Inferior parietal cortex (tissue), 1 donor: ENCODE results near the gene L1CAM.

ENCODE experiments used
- DNase-seq: peaks from one replicate; pipeline ENCODE4 v3.0.0-alpha.2; 2016; ENCODE audit errors: extremely low spot score

Gene L1CAM

DNA sequence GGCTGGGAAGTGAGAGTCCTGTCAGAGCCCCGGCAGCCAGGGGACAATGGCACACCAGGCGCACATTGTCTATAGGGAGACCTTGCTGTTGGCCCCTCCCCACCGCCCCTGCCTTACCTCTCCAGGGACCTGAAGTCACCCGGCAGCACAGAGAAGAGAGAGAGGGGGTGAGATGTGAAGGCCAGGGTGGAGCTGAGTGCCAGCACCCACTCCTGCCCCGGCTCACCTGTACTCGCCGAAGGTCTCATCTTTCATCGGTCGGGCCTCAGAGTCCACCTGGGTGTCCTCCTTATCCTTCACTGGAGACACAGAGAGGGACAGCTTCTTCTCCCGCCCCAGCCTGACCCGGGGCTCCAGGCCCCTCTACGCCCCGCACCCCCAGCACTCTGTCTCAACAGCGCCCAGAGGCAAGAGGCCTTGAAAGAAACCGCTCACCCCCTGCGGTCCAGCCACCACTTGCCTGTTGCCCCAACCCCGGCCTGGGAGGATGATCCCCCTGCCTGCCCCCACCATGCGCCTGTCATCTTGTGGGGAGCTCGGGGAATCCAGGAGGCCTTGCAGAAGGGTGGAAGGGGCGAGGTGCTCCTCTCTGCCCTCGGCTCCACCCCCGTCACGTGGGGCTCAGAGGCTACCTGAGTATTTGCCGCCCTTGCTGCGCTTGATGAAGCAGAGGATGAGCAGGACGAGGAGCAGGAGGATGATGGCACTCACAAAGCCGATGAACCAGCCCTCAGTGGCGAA lies 22.6 kb downstream of the L1CAM start:
- no peak for DNase-seq

DNA sequence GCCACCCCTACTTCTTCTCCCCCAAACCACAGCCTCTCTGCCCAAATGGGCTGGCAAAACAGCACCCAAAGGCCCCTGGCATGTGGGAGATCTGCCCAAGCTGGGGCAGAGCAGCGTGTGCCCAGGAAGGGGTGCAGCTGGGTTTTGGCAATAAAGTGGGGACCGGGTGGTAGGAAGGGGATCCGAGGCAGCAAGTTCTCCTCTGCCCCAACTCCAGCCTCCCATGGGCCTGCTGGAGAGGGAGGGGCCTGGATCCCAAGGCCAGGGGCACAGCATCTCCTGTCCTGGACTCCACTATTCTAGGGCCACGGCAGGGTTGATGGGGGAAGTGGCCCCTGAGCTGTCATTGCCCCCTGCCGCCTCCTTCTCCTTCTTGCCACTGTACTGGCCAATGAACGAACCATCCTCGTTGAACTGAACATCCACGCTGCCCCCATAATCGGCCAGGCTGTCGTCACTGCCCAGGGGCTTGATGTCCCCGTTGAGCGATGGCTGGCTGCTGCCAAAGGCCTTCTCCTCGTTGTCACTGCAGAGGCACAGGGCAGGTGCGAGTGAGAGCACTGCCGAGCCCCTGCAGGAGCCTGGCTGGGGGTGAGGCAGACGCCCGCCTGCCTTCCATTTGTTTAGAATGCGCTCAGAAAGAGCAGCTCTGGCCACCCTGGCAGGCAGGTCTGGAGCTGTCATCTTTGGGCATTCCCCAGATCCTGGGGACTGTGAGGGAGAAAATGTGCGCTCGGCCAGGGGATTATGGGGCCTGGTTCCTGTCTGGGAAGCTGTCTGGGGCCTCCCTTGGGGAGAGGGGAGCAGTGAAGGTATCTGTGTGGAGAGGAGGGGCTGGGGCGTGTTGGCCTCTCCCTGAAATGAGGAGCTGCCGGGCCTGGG lies 23.4 kb downstream of the L1CAM start:
- DNase-seq, result no peak

DNA sequence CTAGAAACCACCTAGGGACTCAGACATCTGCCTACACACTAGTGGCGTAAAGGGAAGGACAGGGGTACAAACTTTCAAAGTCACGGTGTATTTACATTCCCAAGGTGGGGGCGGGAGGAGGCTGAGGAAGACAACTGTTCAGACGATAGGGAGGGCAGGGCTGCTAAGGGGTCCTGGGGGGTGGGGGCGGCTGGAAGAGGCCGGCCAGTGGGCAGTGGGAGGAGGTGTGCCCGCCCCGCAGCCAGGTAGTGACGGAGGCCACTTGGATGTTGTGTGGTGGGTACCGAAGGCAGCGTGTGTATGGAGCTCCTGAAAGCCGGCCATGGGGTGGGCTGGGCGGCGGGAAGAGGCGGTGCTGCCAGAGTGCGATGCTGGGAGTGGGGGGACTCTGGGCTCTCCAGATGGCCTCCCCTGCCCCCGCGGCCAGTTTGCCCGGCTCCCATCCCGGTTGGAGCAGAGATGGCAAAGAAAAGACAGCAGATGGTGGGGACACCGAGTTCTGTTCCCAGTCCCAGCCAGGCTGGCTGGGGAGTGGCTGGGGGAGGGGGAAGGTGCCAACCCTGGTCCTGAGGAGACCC lies 24.2 kb downstream of the L1CAM start:
- no peak for DNase-seq

DNA sequence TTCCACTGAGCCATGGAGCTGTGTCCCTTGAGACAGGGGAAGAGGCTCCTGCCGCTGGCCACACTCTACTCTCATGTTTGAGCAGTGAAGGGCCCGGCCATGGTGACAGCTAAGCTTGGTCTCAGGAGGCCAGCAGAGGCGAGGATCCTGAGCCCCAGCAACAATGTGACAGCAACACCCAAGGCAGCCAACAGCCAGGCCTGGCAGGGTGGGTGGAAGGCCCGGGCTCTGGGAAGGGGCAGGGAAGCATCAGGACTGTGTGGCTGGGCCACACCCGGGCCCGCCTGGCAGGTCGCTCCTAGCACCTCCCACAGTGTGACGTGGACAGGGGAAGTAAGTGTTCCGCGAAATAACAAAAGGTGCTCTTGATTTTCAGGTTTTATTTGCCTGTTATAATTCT lies 24.8 kb downstream of the L1CAM start:
- DNase-seq, result no peak

DNA sequence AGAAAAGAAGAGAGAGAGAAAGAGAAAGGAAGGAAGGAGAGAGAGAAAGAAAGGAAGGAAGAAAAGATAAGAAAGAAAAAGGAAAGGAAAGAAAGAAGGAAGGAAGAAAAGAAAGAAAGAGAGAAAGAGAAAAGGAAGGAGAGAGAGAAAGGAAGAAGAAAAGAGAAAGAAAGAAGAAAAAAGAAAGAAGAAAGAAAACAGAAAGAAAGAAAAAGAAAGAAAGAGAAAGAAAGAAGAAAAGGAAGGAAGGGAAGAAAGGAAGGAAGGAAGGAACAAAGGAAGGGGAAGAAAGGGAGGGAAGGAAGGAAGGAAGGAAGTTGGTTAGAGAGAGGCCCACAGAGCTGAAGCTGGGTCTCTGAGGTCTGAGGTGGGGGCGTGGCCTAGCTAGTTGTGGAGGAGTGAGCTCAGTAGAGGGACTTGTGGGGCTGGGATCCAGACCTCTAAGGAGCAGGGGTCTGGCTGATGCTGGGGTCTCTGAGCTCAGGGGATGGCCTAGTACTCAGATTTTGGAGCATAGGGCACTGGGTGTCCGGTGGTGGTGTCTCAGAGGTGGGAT lies 28.5 kb downstream of the L1CAM start:
- no peak for DNase-seq

DNA sequence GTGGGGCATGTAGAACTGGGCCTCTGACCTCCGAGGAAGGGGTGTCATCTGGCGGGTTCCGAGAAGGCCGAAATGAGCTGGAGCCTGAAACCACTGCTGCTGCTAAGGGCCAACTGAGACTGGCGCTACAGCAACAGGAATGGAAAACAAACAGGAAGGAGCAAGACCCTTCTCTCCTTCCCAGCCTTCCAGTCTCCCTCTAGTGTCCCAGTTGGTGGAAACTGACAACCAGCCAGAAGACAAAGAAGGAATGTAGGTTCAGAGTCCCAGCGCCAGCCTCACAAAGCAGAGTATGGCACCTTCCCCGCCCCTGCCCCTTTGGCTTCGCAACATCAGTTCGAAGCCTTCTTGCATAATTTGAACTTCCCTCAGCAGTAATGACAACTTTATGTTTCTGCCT lies 31.3 kb downstream of the L1CAM start:
- no peak for DNase-seq

DNA sequence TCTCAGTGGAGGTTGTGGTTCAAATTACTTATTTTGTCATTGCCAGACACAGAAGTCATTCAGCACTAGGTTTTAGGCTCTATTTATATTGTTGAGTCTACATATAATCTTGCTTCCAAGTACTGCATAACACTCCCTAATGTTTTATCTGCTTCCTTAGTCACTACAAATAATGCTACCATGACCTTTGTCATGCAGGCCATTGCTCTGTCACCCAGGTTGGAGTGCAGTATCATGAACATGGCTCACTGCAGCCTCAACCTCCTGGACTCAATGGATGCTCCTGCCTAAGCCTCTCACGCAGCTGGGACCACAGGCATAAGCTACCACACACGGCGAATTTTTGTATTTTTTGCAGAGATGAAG lies 32.1 kb downstream of the L1CAM start:
- DNase-seq, result no peak

DNA sequence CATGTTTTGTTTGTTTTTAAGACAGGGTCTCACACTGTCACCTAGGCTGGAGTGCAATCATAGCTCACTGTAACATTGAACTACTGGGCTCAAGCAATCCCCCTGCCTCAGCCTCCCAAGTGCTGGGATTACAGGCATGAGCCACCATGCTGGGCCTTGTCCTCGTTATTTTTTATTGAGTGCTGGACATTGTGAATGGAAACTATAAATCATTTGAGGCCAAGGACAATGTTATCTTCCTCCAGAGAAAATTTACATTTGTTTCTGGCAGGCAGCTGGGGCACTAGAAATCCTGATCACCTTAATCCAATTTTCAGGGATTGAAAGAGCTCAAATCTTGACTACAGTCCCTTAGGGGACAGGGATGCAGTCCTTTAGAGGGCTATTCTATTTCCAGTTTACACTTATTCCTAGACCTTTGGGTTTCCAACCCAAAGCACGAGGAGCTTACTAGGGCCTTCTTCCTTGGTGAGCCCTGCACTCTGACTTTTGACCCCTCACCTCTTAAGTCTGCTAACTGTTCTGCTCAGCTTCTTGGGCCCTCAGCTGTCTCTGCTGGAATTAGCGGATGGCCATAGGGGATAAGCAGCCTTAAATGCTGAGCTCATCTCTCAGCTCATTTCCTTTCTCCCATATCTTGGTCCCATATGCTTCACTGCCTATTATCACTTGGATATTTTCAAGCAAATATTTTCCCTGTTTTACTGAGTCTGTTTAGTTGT lies 32.6 kb downstream of the L1CAM start:
- DNase-seq, result no peak

DNA sequence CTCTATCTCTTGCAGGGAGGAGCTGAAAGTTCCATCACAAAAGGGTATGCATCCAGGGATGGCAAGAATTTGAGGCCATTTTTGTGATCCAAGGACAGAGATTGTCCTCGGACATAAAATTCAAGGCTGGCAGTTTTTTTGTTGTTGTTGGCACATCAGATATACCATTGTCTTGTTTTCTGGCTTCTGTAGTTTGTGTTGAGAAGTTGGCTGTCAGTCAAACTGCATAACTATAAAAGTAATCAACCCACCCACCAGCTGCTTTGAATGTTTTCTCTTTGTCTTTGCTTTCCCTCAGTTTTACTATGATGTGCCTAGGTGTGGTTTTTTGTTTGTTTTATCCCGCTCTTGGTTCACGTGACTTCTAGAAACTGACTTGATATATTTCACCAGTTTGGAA lies 34.0 kb downstream of the L1CAM start:
- DNase-seq, result no peak

DNA sequence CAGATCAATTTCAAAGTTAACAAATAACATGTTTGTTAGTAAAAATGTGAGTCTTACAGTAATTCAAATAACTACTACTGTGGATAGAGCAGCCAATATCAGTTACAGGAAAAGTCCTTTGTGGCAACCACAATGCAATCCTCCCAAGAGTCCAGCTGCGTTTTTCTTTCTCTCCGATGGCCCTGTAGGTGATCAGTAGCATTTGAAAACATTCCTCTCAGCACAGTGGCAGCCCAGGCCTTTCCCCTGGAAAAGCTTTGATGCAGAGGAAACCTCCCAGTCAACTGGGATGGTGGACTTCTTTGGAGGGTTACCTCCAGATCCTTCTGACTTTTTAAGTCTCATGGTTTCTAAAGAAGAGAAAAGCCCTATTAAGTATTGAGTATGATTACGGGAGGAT lies 37.6 kb downstream of the L1CAM start:
- no peak for DNase-seq

DNA sequence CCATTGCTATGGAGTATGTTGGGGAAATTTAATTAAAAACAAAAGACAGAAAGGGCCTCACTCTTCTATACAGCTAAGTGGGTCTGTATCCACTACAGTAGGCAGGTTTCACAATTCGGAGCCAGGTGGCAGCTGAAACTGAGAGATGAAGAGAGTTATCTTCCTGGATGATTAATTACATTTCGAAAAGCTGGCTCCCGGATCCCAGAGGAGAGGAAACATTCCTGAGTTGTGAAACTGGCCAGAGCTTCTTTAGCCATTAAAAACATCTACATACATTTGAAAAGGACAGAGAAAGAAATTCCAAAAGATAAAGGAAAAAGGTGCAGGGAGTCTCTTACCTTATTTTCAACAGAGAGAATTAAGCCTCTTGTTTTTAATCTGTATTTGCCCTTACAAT lies 40.1 kb downstream of the L1CAM start:
- DNase-seq, result no peak

DNA sequence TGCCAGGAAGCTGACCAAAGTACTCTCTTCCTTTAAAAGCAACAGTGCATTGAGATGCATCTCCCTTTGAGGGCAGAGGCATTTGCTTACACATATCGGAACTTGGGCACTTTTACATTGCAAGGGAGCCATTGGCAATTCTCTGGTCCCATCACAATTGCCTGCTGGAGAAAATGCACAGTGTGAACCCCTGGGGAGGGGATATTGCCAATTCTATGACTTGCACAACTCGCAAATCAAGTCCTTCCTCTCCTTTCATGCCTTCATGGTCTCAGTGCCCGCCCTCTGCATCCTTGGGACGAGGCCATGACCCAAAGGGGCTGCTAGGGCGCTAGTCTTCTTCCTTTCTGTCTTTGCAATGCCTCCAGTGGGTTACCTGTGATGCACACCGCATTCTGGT lies 40.8 kb downstream of the L1CAM start:
- no peak for DNase-seq

DNA sequence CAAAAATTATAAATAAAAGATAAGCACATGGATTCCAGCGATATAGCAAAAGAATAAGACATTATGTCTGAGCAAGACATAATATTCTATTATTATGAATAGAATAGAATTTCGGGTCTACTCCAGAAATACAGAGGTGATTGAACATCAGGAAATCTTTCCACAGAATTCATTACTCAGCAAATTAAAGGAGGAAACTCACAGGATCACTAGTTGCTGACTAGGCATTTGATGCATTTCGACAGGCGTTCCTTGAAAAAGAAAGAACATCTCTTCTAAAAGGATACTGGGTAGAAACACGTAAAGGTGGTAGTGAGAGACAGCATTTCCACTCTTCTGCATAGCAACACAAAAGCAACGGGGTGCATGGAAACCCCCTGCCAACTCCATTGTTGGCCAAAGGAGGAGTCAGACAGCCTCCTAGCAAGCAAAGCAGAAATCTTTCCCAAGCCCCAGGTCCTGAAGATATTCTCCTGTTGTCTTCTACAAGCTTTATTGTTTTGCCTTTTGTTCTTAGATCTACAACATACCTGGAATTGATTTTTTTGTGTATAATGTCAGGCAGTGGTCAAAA lies 41.4 kb downstream of the L1CAM start:
- no peak for DNase-seq

DNA sequence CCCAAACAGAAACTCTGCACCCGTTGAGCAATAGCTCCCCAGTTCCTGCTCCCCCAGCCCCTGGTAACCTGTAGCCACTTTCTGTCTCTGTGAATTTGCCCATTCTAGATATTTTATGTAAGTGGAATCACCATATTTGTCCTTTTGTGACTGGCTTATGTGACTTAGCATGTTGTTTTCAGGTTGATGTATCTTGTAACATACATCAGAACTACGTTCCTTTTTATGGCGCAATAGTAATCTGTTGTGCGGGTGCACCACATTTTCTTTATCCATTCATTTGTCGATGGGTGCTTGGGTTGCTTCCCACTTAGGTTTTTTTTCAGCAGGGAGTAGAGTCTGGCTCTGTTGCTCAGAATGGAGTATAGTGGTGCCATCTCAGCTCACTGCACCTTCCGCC lies 49.1 kb downstream of the L1CAM start:
- no peak for DNase-seq

DNA sequence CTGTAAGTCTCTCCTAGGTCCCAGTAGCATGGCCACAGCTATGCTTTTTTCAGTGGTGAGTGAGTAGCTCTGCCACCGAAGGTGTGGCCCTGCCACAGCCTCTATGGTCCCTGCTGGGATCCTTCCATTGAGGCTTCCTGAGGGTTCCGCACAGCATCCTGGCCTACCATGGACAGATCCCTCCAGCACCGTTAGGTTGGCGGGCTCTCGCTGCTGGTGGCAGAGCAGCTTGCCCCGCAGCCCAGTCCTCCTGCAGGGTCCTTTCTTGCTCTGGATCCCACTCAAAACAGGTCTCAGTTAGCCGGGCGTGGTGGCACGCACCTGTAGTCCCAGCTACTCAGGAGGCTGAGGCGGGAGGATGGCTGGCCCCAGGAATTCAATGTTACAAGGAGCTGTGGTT lies 53.2 kb downstream of the L1CAM start:
- no peak for DNase-seq

DNA sequence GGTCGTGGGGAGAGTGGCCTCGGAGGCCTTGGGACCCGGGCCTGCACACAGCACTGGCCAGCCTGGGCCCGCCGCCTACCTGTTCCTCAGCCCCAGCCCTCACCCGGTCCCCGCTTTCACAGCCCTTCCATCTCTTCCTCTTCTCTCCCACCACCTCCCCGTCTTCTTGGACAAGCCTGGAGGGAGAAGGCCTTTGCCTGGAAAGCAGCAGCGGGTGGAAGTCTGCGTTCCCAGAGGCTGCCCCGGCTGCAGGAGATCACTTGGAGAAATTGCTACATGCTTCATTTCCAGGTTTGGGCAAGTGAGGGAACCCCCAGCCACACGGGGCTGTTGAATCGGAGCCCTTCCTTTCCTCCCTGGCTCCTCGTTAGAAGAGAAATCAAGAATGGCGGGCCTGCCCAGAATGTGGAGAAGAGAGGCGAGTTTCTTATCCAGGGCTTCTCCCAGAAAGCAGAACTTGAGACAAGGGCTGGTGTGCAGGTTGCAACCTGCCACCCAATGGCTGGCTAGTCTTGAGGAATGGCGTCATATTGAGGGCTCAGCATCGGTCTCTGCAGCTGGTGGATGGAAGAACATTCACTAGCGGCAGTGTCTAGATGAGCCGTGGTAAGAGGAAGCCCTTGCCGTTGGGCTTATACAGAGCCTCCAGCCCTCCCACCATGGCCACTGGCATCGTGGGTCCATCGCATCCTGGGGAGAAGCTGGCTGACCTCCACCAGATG lies 54.4 kb downstream of the L1CAM start:
- no peak for DNase-seq

DNA sequence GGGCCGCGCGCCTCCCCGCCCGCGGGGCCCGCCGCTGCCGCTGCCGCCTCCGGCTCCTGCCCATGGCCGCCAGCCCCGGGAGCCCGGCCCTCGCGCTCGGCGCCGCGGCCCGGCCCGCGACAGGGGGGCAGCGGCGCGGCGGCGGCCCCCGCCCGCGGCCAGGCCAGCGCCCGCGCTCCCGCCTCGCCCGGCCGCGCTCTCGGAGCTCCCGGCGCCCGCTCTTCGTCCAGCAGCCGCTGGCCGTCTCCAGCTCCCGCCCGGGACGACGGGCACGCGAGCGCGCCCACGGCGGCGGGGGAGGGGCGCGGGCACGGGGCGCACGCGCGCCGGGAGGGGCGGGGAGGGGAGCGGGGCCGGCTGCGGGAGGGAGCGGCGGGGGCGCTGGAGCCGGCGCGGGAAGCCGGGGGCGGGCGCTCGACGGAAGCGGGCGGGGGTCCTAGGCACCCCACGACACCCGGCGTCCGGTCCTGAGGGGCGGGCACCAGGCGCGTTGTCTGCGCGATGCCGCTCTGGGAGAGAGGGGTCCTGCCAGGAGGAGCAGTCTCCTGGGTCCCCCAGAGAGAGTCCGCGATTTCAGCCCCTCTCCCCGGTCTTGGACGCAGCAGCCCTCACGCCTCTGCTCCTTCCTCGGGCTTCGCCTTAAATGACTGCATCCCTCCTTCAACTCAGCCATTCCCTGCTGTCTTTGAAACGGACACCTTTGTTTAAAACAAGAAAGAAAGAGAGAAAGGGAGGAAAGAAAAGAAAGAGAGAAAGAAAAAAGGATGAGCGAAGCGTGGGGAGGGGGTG lies 55.1 kb downstream of the L1CAM start:
- DNase-seq, result no peak

DNA sequence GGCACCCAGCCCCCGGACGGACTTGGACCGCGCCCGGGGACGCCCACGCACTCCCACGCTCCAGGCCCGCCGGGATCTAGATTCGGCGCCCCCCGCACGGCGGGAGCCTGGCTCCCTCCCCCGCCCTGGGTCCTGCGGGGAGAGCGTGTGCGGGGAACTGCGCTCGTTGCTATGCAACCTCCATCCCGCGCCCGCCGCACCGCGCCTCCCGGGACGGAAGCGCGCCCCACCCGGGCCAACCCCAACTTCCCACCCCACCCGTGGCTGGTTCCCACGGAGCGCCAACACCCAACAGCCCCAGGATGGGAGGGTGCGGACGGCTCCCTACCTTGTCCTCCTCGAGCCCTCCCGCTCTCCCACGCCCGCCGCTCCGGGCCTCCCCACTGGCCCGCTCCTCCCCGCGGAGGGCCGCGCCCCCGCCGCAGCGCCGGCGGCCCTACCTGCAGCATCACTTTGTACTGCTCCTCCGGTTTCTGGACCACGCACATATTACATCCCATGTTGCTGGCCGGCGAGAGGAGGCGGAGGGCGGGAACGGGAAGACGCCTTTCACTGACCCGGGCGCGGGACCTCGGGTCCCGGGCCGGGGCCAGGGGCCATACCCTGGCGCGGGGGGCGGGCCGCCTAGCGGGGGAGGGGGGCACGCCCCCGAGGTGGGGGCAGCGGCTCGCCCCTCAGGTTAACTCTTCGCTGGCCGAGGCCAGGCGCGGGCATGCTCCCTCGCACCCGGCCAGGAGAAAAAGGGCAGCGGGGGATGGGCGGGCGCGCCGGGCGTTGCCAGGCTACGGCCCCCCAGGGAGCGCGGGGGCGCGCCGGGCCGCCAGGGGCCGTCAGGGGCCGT lies 56.0 kb downstream of the L1CAM start, which contains the start of gene PDZD4:
PDZD4 (minus strand) TSS at position 746 of the 841 bp plus-strand sequence; CDS start at position 500, 246 bp downstream.
- no peak for DNase-seq

DNA sequence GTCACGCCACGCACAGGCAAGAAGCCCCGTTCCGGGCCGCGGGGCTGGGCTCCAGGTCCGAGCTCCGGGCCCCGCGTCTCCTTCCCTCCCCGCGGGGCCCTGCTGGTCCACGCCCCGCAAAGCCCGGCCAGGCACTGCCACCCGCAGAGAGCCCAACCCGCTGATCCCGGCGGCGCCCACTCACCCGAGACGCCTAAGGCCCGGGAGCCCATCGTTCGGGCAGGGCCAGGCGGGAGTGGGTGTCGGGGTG lies 56.5 kb downstream of the L1CAM start:
- no peak for DNase-seq
